Ovary (tissue), 3 donors: Measurements from ENCODE around the gene FGR.

ENCODE experiments used
- EP300 ChIP-seq: sonication (generic); formaldehyde crosslinking; IDR thresholded peaks from one replicate; pipeline ENCODE4 v1.6.1; 2017; ENCODE audit warnings: antibody characterized with exemption
- POLR2A ChIP-seq: fragments of 450-650 bp; IDR thresholded peaks from one replicate; pipeline ENCODE4 v1.6.1; 2017; ENCODE audit warnings: antibody characterized with exemption, mild to moderate bottlenecking, moderate library complexity
- TF ChIP-seq, protein P1 (sequence below), 3 donors: fragments of 450-650 bp in 2 of 3; fragments of 200-600 bp in 1 of 3; IDR thresholded peaks; one replicate each; pipeline versions ENCODE4 v1.5.1 to v1.8.0; 2016 to 2022; ENCODE audit warnings: antibody characterized with exemption in 3 of 3, mild to moderate bottlenecking in 1 of 3
- donor health status: DM: no; HTN: no; CAD: no.

DNA sequence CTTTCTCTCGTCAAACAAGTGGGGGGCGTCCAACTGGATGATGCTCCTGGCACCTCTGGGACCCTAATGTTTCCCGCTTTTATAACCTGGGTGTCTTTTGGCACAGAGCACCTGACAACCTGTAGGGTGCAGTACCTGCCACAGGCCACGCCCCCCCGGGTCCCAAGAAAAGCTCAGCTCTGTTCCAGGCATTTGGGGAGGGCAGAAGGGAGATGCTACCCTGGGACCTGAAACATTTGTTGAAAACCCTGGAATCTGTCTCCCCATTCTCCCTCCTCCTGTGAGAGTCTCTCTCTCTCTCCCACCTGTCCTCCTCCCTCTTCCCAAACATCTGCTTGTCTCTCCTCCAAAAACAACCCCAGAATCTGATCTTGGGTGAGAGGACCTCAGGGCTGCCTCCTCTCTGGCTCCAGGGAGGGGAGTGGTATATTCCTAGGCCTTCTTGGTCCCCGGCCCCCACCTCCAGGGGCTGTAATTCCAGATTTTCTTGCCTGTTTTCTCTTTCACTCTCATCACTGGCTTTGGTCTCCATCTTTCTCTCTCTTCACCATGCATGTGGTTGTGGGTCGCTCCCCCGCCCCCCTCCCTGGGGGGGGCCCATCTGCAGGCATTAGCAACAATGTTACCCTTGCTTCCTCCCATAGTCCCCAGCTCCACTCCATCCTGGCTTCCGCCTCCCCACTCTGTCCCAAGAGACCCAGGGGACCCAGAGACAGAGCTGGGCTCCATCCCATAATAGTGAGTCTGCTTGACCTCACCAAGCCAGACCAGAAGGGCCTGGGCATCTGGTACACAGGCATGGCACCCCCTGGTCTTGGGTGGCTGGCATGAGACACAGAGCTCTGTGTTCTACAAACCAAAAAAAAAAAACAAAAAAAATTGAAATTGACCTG, 35.1 kb downstream of the FGR start:
- TF ChIP-seq POLR2A, result no peak
- TF ChIP-seq, protein P1, sequence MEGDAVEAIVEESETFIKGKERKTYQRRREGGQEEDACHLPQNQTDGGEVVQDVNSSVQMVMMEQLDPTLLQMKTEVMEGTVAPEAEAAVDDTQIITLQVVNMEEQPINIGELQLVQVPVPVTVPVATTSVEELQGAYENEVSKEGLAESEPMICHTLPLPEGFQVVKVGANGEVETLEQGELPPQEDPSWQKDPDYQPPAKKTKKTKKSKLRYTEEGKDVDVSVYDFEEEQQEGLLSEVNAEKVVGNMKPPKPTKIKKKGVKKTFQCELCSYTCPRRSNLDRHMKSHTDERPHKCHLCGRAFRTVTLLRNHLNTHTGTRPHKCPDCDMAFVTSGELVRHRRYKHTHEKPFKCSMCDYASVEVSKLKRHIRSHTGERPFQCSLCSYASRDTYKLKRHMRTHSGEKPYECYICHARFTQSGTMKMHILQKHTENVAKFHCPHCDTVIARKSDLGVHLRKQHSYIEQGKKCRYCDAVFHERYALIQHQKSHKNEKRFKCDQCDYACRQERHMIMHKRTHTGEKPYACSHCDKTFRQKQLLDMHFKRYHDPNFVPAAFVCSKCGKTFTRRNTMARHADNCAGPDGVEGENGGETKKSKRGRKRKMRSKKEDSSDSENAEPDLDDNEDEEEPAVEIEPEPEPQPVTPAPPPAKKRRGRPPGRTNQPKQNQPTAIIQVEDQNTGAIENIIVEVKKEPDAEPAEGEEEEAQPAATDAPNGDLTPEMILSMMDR (IDR thresholded peaks at IDR 0.05), result no peak
- no peak for TF ChIP-seq EP300
